ENCODE measurements around the gene CLEC7A.

DNA sequence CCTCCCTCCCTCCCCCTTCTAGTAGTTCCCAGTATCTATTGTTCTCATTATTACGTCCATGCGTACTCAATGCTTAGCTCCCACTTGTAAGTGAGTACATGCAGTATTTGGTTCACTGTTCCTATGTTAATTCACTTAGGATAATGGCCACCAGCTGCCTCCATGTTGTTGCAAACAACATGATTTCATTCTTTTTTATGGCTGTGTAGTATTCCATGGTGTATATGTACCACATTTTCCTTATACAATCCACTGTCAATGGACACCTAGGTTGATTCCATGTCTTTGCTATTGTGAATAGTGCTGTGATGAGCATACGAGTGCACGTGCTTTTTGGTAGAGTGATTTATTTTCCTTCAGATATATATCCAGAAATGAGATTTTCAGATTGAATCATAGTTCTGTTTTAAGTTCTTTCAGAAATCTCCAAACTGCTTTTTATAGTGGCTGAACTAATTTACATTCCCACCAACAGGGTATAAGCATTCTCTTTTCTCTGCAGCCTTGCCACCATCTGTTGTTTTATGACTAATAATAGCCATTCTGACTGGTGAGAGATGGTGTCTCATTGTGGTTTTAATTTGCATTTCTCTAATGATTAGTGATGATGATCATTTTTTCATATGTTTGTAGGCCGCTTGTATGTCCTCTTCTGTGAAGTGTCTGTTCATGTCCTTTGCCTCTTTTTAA is 17.9 kb upstream of the CLEC7A start:
- TF ChIP-seq CTCF (conservative IDR thresholded peaks at IDR 0.05; ENCODE audit: low read length) (no peak), EZH2phosphoT487 (IDR thresholded peaks at IDR 0.05; ENCODE audit: borderline replicate concordance) (no peak)
